ENCODE data around the gene NUDT19.
A peak's percentile ranks its signal among the peaks of the same experiment; 100 is the strongest.

The NUDT19 gene

GRCh38 chr19:32691291-32691951, at the start of gene NUDT19 (continued):
- TF ChIP-seq, protein P1, sequence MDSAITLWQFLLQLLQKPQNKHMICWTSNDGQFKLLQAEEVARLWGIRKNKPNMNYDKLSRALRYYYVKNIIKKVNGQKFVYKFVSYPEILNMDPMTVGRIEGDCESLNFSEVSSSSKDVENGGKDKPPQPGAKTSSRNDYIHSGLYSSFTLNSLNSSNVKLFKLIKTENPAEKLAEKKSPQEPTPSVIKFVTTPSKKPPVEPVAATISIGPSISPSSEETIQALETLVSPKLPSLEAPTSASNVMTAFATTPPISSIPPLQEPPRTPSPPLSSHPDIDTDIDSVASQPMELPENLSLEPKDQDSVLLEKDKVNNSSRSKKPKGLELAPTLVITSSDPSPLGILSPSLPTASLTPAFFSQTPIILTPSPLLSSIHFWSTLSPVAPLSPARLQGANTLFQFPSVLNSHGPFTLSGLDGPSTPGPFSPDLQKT (IDR thresholded peaks at IDR 0.05; ENCODE audit: borderline replicate concordance, low read depth, low read length), result no peak
- no peak for TF ChIP-seq ZNF48 (tag by site-specific recombination; IDR thresholded peaks at IDR 0.05)
- TF ChIP-seq KLF10 (tag by site-specific recombination; IDR thresholded peaks at IDR 0.05), result peak; percentile 91; the same call in 1 of the 2 replicates
- TF ChIP-seq ZNF2 (tag by site-specific recombination; IDR thresholded peaks at IDR 0.05), result peak; percentile 90
- peak; percentile 93 for TF ChIP-seq ZNF600 (tag by site-specific recombination; IDR thresholded peaks at IDR 0.05)
- TF ChIP-seq ZNF239 (tag by site-specific recombination; IDR thresholded peaks at IDR 0.05), result no peak
- TF ChIP-seq KLF8 (tag by site-specific recombination; IDR thresholded peaks at IDR 0.05), result peak; percentile 94
- peak; percentile 90; the same call in 1 of the 2 replicates for TF ChIP-seq ZSCAN30 (tag by site-specific recombination; IDR thresholded peaks at IDR 0.05)
- peak; percentile 67 for TF ChIP-seq ZNF341 (tag by site-specific recombination; IDR thresholded peaks at IDR 0.05; ENCODE audit: low read depth)
- TF ChIP-seq ZNF391 (tag by site-specific recombination; IDR thresholded peaks at IDR 0.05; ENCODE audit: borderline replicate concordance, low read depth), result peak; percentile 43; the same call in 1 of the 2 replicates
- TF ChIP-seq, protein P2, sequence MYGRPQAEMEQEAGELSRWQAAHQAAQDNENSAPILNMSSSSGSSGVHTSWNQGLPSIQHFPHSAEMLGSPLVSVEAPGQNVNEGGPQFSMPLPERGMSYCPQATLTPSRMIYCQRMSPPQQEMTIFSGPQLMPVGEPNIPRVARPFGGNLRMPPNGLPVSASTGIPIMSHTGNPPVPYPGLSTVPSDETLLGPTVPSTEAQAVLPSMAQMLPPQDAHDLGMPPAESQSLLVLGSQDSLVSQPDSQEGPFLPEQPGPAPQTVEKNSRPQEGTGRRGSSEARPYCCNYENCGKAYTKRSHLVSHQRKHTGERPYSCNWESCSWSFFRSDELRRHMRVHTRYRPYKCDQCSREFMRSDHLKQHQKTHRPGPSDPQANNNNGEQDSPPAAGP (tag by site-specific recombination; IDR thresholded peaks at IDR 0.05), result peak; percentile 80
- no peak for TF ChIP-seq ZFP3 (tag by site-specific recombination; IDR thresholded peaks at IDR 0.05; ENCODE audit: low read depth)
- TF ChIP-seq SP3 (tag by site-specific recombination; IDR thresholded peaks at IDR 0.05), result peak; percentile 91
- TF ChIP-seq ZSCAN5A (tag by site-specific recombination; IDR thresholded peaks at IDR 0.05), result no peak
- peak; percentile 58; the same call in 1 of the 2 replicates for TF ChIP-seq ZNF664 (tag by site-specific recombination; IDR thresholded peaks at IDR 0.05)
- no peak for TF ChIP-seq ZNF639 (tag by site-specific recombination; IDR thresholded peaks at IDR 0.05)
- peak; percentile 81 for TF ChIP-seq SP7 (tag by site-specific recombination; IDR thresholded peaks at IDR 0.05)
- TF ChIP-seq, protein P3, sequence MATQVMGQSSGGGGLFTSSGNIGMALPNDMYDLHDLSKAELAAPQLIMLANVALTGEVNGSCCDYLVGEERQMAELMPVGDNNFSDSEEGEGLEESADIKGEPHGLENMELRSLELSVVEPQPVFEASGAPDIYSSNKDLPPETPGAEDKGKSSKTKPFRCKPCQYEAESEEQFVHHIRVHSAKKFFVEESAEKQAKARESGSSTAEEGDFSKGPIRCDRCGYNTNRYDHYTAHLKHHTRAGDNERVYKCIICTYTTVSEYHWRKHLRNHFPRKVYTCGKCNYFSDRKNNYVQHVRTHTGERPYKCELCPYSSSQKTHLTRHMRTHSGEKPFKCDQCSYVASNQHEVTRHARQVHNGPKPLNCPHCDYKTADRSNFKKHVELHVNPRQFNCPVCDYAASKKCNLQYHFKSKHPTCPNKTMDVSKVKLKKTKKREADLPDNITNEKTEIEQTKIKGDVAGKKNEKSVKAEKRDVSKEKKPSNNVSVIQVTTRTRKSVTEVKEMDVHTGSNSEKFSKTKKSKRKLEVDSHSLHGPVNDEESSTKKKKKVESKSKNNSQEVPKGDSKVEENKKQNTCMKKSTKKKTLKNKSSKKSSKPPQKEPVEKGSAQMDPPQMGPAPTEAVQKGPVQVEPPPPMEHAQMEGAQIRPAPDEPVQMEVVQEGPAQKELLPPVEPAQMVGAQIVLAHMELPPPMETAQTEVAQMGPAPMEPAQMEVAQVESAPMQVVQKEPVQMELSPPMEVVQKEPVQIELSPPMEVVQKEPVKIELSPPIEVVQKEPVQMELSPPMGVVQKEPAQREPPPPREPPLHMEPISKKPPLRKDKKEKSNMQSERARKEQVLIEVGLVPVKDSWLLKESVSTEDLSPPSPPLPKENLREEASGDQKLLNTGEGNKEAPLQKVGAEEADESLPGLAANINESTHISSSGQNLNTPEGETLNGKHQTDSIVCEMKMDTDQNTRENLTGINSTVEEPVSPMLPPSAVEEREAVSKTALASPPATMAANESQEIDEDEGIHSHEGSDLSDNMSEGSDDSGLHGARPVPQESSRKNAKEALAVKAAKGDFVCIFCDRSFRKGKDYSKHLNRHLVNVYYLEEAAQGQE (tag by site-specific recombination; IDR thresholded peaks at IDR 0.05), result no peak; the same call in 1 of the 2 replicates
- no peak for TF ChIP-seq ZNF549 (tag by site-specific recombination; IDR thresholded peaks at IDR 0.05)
- TF ChIP-seq, protein P4, sequence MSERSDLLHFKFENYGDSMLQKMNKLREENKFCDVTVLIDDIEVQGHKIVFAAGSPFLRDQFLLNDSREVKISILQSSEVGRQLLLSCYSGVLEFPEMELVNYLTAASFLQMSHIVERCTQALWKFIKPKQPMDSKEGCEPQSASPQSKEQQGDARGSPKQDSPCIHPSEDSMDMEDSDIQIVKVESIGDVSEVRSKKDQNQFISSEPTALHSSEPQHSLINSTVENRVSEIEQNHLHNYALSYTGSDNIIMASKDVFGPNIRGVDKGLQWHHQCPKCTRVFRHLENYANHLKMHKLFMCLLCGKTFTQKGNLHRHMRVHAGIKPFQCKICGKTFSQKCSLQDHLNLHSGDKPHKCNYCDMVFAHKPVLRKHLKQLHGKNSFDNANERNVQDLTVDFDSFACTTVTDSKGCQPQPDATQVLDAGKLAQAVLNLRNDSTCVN (tag by site-specific recombination; optimal IDR thresholded peaks at IDR 0.05), result peak; percentile 54
- TF ChIP-seq ZNF645 (tag by site-specific recombination; IDR thresholded peaks at IDR 0.05), result no peak; the same call in none of the 2 replicates
- no peak for TF ChIP-seq ZNF677 (tag by site-specific recombination; IDR thresholded peaks at IDR 0.05)
- peak; percentile 95 for TF ChIP-seq IKZF3 (tag by site-specific recombination; IDR thresholded peaks at IDR 0.05)
- peak; percentile 88 for TF ChIP-seq ZFHX2 (tag by site-specific recombination; conservative IDR thresholded peaks at IDR 0.05)
- TF ChIP-seq SP2 (tag by site-specific recombination; IDR thresholded peaks at IDR 0.05), result peak; percentile 92
- TF ChIP-seq ZNF548 (tag by site-specific recombination; IDR thresholded peaks at IDR 0.05), result no peak
- TF ChIP-seq ZNF37A (tag by site-specific recombination; IDR thresholded peaks at IDR 0.05), result no peak
- TF ChIP-seq ZNF157 (tag by site-specific recombination; IDR thresholded peaks at IDR 0.05), result no peak
- TF ChIP-seq ZNF777 (tag by site-specific recombination; IDR thresholded peaks at IDR 0.05; ENCODE audit: borderline replicate concordance), result 0 out of 2 replicates have a peak, but pooled peaks have one; percentile 43
- no peak for TF ChIP-seq ZNF221 (tag by site-specific recombination; IDR thresholded peaks at IDR 0.05; ENCODE audit: borderline replicate concordance)

All from HEK293 (cell line).